HG03432 (cell line): Measurements from ENCODE around the gene HNRNPC.
"Not testable (repeated sequence)": the region's sequence is repeated elsewhere in the genome, so short reads cannot be mapped to it uniquely, and the experiment has no call there.

Experiments
- ATAC-seq: cut with Tn5 transposase; IDR thresholded peaks from one replicate; pipeline ENCODE4 v1.9.1; 2021; ENCODE audit warnings: mild to moderate bottlenecking, moderate library complexity; ENCODE audit not compliant: unreplicated experiment

Gene HNRNPC

GRCh38 chr14:21213652-21214051 lies 55.6 kb downstream of the HNRNPC start:
- ATAC-seq, result no peak

GRCh38 chr14:21212824-21213223 lies 56.4 kb downstream of the HNRNPC start:
- ATAC-seq, result not testable (repeated sequence)

GRCh38 chr14:21211509-21211908 lies 57.7 kb downstream of the HNRNPC start:
- ATAC-seq, result no peak

GRCh38 chr14:21210023-21210422 lies 59.2 kb downstream of the HNRNPC start:
- ATAC-seq, result no peak

GRCh38 chr14:21209185-21209584 lies 60.1 kb downstream of the HNRNPC start:
- no peak for ATAC-seq

- ATAC-seq, result no peak
These were observed 60.7 kb downstream of the HNRNPC start for GRCh38 chr14:21208554-21208953.

DNA sequence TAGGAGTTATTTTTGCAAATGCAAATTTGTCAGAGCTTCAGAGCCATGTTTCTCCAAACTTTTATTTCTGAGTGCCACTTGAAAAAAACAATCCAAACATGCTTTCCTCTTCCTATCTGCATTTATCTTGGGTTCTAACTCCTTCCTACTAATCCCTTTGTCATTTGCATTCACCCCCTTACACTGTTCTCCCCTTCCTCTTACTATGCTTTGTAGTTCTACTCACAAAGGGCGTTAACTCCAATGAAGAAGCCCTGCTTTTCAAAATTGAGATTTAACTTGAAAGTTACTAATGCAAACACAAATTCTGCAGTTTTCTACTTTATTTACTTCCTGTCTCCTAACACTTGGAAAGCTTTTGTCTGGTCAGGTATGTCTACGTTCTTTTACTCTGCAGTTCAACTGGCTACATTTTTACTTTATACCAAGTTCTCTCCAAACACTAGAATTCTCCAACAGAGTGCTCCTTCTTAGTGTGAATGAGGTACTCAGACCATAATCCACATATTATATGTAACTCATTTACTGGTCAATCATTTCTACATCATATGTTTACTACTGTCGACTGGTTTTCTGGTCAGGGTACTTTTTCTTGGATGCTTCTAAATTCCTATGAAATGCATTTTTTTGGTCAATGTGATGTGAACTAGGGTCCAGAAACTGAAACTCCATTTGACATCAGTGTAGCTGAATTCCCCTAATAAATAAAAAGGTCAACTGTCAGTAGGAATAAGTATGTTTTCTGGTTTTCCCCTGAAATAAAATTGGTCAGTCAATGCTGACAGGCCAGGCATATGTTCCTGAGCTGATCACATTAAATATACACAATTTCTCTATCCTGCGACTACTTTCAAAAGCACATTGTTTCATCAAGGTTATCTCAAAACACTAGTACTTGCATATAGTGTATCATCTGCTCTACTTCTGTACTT lies 62.2 kb downstream of the HNRNPC start:
- ATAC-seq, result no peak

DNA sequence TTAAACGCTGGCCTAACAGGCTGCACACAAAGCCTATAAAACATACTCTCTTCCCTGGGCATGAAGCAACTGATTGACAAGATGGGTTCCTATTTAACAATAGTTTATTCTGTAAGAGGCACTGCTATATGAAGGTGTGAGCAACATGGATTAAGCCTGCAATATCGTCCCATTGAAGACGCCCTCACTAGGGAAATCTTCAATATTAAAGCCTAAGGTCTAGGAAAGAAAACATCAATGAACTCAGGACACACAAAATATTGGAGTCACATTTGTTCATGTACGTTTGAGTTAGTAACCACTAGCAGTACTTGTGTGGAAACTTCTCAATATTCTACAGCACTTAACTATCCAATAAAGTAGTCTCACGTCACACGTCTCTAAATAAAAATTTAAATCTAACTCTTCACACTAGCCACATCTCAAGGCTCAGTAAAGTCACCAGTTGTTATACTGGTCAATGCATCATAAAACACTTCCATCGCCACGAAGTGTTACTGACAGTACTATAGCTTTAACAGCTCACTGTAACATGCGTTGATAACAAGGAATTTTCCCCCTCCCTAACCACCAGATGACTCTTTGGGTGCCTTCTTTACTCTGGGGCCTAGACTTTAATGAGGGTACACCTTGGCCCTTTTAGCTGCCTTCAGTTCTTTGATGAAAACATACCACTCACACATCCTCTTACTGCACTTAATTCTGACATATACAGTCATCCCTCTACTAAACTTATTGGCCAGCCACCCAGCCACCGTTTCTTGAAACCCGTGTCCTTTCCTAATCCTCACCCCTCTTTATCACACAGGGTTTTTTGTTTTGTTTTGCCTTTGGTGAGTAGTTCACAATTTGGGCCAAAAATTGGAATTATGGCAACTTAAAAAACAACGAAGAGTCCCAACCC lies 63.3 kb downstream of the HNRNPC start:
- no peak for ATAC-seq

GRCh38 chr14:21205026-21205677 lies 64.1 kb downstream of the HNRNPC start:
- ATAC-seq, result no peak

DNA sequence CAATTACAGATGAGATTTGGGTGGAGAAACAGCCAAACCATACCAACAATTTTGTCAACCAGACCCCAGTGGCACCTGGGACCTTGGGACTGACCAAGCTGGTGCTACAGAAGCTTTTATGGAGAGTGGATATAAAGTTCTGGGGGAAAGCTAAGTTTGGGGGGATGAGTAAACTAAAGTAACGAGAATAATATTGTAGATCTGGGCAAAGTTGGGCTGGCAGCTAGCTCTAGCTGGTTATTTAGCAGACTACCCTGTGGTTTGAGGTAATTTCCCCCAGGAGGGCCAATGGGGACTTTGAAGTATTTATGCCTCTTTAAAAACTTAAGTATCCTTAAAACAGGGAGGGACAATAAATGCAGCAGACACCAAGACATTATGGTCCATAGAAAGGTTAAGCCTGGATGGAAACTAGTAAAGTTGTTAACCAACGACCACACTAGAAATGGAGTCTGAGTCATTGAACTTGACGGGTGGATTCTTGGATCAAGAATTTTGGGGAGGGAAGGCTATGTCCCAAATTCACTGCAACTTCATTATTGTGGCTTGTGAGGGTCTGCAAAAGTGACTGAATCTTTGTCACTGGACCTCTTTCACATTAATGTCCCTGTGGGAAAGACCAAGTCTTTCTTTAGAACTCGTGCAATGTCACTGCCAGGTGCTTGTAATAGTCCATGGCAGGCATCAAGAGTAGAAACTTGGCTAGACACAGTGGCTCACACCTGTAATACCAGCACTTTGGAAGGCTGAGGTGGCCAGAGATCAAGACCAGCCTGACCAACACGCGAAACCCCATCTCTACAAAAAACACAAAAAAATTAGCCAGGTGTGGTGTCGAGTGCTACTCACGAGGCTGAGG lies 64.8 kb downstream of the HNRNPC start:
- no peak for ATAC-seq

- ATAC-seq, result no peak
These were observed 65.6 kb downstream of the HNRNPC start for GRCh38 chr14:21203470-21204166.

DNA sequence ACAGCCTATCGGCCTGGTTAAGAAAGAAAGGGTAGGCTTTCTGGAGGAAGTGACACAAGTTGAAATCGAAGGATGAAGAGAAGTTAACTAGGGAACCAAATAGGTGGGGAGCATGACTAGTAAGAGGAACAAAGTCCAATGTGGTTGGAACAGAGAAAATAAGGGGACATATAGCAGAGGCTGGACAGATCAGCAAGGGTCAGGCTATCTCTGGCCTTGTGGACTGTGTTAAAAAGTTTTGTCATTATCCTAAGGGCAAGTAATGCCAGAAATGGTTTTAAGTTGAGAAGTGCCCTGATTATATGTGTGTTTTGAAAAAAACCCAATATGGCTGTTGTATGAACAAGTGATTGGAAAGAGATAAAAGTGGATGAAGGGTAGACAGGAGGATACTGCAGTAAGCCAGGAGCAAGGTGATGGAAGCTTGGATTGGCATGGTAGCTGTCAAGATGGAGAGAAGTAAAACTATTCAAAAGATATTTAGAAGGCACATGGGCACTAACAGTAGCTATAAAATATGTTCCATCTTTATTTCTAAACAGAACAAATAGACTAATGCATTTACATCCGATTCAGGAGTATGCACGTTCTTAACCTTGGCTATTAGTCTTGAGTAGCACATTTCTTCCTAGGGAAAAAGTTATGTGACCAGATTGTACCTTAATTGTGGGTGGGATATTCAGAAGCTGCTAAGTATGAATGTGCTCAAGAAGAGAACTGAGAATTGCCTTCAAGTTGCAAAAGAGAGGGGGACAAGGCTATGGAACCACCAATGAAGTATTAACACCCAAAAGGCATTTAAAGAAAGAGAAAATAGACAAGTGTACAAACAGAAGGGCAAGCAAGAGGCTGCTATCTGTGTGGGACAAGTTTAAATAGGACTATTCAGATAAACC lies 66.5 kb downstream of the HNRNPC start:
- ATAC-seq, result no peak

- no peak for ATAC-seq
These were observed 67.3 kb downstream of the HNRNPC start for GRCh38 chr14:21201732-21202462.

DNA sequence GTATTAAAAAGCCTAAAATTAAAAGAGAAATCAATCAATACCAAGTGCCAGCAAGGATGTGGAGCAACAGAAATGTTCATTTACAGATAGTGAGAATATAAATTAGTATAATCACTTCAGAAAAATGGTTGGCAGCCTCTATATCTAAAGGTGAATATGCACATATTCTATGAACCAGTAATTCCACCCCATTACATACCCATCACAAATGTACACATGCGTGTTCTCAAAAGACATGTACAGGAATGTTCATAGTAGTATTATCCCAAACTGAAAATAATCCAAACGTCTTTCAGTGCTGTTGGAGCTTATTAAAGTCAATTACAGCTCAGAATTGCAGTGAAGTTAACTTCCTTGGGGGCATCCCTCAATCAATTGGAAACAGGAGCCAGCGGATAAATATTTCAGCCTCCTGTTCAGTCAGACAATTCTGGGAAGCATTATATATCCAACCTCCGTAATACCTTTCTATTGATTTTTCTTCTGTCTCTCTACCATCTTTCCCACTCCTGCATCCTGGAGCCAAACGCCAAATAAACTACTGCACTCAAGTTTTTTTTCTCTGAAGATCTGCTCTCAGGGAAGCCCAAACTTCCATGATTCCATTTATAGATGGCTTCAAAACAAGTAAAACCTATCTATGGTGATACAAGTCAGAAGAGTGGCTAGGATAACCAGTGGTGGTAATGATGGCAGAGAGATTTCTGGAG lies 68.3 kb downstream of the HNRNPC start:
- no peak for ATAC-seq

- no peak for ATAC-seq
These were observed 69.4 kb downstream of the HNRNPC start for GRCh38 chr14:21199611-21200560.
